ENCODE data around the gene TFB1M.

TFB1M gene

GRCh38 chr6:155311086-155311485, 3.2 kb downstream of the TFB1M start:
- no peak overlapping the region for H3K4me2 ChIP-seq (ENCODE audit: low read length, poor library complexity, severe bottlenecking)
- peak overlapping the region in 1 of 2 experiments; percentile 26 for H3K4ac ChIP-seq (ENCODE audit: low read depth in 1 of 2, low read length in 2 of 2)
- peaks cover 7 to 49% of the 10 kb centered on the region in 2 experiments for H3K36me3 ChIP-seq (ENCODE audit: control insufficient read depth in 1 of 2, insufficient read depth in 2 of 2, low read depth in 1 of 2, low read length in 2 of 2)
- peak; percentile 48 for DNase-seq
- H3K14ac ChIP-seq (ENCODE audit: low read length in 2 of 2) = no peak overlapping the region
- 79% methylated on average over 4 of the region's 6 CpGs for WGBS
- H2AK5ac ChIP-seq (ENCODE audit: low read length, severe bottlenecking) = no peak overlapping the region
- no peak overlapping the region for H3K4me3 ChIP-seq (ENCODE audit: insufficient read depth in 1 of 2, low read depth in 1 of 2, low read length in 2 of 2)
- no peak overlapping the region for H2BK5ac ChIP-seq (ENCODE audit: low read depth, low read length, poor library complexity, severe bottlenecking)
- no peak overlapping the region for H3K27ac ChIP-seq (ENCODE audit: low read length, poor library complexity, severe bottlenecking)
- no peak overlapping the region for H4K8ac ChIP-seq (ENCODE audit: low read length)
- H4K91ac ChIP-seq (ENCODE audit: low read length) = no peak overlapping the region
- no peak overlapping the region for H2BK12ac ChIP-seq (ENCODE audit: low read length in 2 of 2)
- no peaks in the 10 kb centered on the region for H3K9me3 ChIP-seq (ENCODE audit: control insufficient read depth, low read length)
- no peak overlapping the region for H2BK15ac ChIP-seq (ENCODE audit: low read depth, poor library complexity, severe bottlenecking)
- H3K79me1 ChIP-seq (replicated peaks; ENCODE audit: low read length, poor library complexity, severe bottlenecking) = peaks cover 12% of the 10 kb centered on the region
- H2AFZ ChIP-seq (ENCODE audit: low read depth, low read length) = no peak overlapping the region
- H3K23ac ChIP-seq (ENCODE audit: low read length in 2 of 2) = no peak overlapping the region
- H3K9ac ChIP-seq (ENCODE audit: low read length) = no peak overlapping the region
- no peak overlapping the region for H2BK120ac ChIP-seq (ENCODE audit: low read depth, low read length)
- H3K4me1 ChIP-seq (ENCODE audit: control insufficient read depth, insufficient read depth, low read depth, low read length) = no peaks in the 10 kb centered on the region
- no peak overlapping the region for H3K18ac ChIP-seq (ENCODE audit: low read depth in 1 of 2, low read length in 2 of 2)
- H3K27me3 ChIP-seq (ENCODE audit: control insufficient read depth in 1 of 2, insufficient read depth in 1 of 2, low read length in 2 of 2) = no peaks in the 10 kb centered on the region

- Histone ChIP-seq H3K4me3 (ENCODE audit: insufficient read depth in 1 of 2, low read depth in 1 of 2, low read length in 2 of 2) (no peak overlapping the region), H3K23ac (ENCODE audit: low read length in 2 of 2) (no peak overlapping the region), H2BK12ac (ENCODE audit: low read length in 2 of 2) (no peak overlapping the region), H3K27me3 (ENCODE audit: control insufficient read depth in 1 of 2, insufficient read depth in 1 of 2, low read length in 2 of 2) (no peaks in the 10 kb centered on the region), H3K18ac (ENCODE audit: low read depth in 1 of 2, low read length in 2 of 2) (no peak overlapping the region), H2BK120ac (ENCODE audit: low read depth, low read length) (no peak overlapping the region), H4K8ac (ENCODE audit: low read length) (no peak overlapping the region), H3K9ac (ENCODE audit: low read length) (peak overlapping the region; percentile 20), H3K27ac (ENCODE audit: low read length, poor library complexity, severe bottlenecking) (no peak overlapping the region), H3K4me2 (ENCODE audit: low read length, poor library complexity, severe bottlenecking) (no peak overlapping the region), H2AK5ac (ENCODE audit: low read length, severe bottlenecking) (no peak overlapping the region), H2BK5ac (ENCODE audit: low read depth, low read length, poor library complexity, severe bottlenecking) (no peak overlapping the region), H3K14ac (ENCODE audit: low read length in 2 of 2) (no peak overlapping the region), H4K91ac (ENCODE audit: low read length) (no peak overlapping the region), H2BK15ac (ENCODE audit: low read depth, poor library complexity, severe bottlenecking) (no peak overlapping the region), H3K4ac (ENCODE audit: low read depth in 1 of 2, low read length in 2 of 2) (no peak overlapping the region), H3K79me1 (replicated peaks; ENCODE audit: low read length, poor library complexity, severe bottlenecking) (peaks cover 12% of the 10 kb centered on the region), H3K9me3 (ENCODE audit: control insufficient read depth, low read length) (no peaks in the 10 kb centered on the region), H3K4me1 (ENCODE audit: control insufficient read depth, insufficient read depth, low read depth, low read length) (no peaks in the 10 kb centered on the region), H2AFZ (ENCODE audit: low read depth, low read length) (no peak overlapping the region), H3K36me3 (ENCODE audit: control insufficient read depth in 1 of 2, insufficient read depth in 2 of 2, low read depth in 1 of 2, low read length in 2 of 2) (peaks cover 7 to 49% of the 10 kb centered on the region in 2 experiments)
- peak; percentile 58 for DNase-seq
- no CpG with 5 or more reads among the region's 2 CpGs for WGBS
These were observed 3.7 kb downstream of the TFB1M start for GRCh38 chr6:155310596-155310995.

GRCh38 chr6:155309150-155309549, 5.1 kb downstream of the TFB1M start:
- no peak overlapping the region for H2BK15ac ChIP-seq (ENCODE audit: low read depth, poor library complexity, severe bottlenecking)

GRCh38 chr6:155306958-155307357, 7.3 kb downstream of the TFB1M start:
- WGBS = 88% methylated on average over 2 of the region's 2 CpGs
- Histone ChIP-seq H3K4me1 (ENCODE audit: control insufficient read depth, insufficient read depth, low read depth, low read length) (no peaks in the 10 kb centered on the region), H2AFZ (ENCODE audit: low read depth, low read length) (no peak overlapping the region), H3K9me3 (ENCODE audit: control insufficient read depth, low read length) (no peaks in the 10 kb centered on the region), H2AK5ac (ENCODE audit: low read length, severe bottlenecking) (no peak overlapping the region), H2BK15ac (ENCODE audit: low read depth, poor library complexity, severe bottlenecking) (no peak overlapping the region), H2BK120ac (ENCODE audit: low read depth, low read length) (no peak overlapping the region), H3K27ac (ENCODE audit: low read length, poor library complexity, severe bottlenecking) (no peak overlapping the region), H2BK5ac (ENCODE audit: low read depth, low read length, poor library complexity, severe bottlenecking) (no peak overlapping the region), H3K23ac (ENCODE audit: low read length in 2 of 2) (no peak overlapping the region), H2BK12ac (ENCODE audit: low read length in 2 of 2) (no peak overlapping the region), H3K9ac (ENCODE audit: low read length) (no peak overlapping the region), H3K4me2 (ENCODE audit: low read length, poor library complexity, severe bottlenecking) (no peak overlapping the region), H4K8ac (ENCODE audit: low read length) (no peak overlapping the region), H3K27me3 (ENCODE audit: control insufficient read depth in 1 of 2, insufficient read depth in 1 of 2, low read length in 2 of 2) (no peaks in the 10 kb centered on the region), H3K18ac (ENCODE audit: low read depth in 1 of 2, low read length in 2 of 2) (no peak overlapping the region), H3K4me3 (ENCODE audit: insufficient read depth in 1 of 2, low read depth in 1 of 2, low read length in 2 of 2) (no peak overlapping the region), H3K79me1 (replicated peaks; ENCODE audit: low read length, poor library complexity, severe bottlenecking) (peaks cover 7% of the 10 kb centered on the region), H3K14ac (ENCODE audit: low read length in 2 of 2) (no peak overlapping the region), H3K4ac (ENCODE audit: low read depth in 1 of 2, low read length in 2 of 2) (no peak overlapping the region), H4K91ac (ENCODE audit: low read length) (no peak overlapping the region), H3K36me3 (ENCODE audit: control insufficient read depth in 1 of 2, insufficient read depth in 2 of 2, low read depth in 1 of 2, low read length in 2 of 2) (peaks cover 7 to 68% of the 10 kb centered on the region in 2 experiments)
- DNase-seq = no peak

More at GRCh38 chr6:155309150-155309549, 5.1 kb downstream of the TFB1M start:
- no peak overlapping the region for H2AK5ac ChIP-seq (ENCODE audit: low read length, severe bottlenecking)
- no peak overlapping the region for H4K8ac ChIP-seq (ENCODE audit: low read length)
- H3K4me3 ChIP-seq (ENCODE audit: insufficient read depth in 1 of 2, low read depth in 1 of 2, low read length in 2 of 2) = no peak overlapping the region
- no peaks in the 10 kb centered on the region for H3K9me3 ChIP-seq (ENCODE audit: control insufficient read depth, low read length)
- peak; percentile 18 for DNase-seq
- no peak overlapping the region for H2BK120ac ChIP-seq (ENCODE audit: low read depth, low read length)
- no peak overlapping the region for H3K9ac ChIP-seq (ENCODE audit: low read length)
- H3K4me2 ChIP-seq (ENCODE audit: low read length, poor library complexity, severe bottlenecking) = no peak overlapping the region
- peak overlapping the region in 1 of 2 experiments; percentile 37 for H3K4ac ChIP-seq (ENCODE audit: low read depth in 1 of 2, low read length in 2 of 2)
- peaks cover 11% of the 10 kb centered on the region for H3K79me1 ChIP-seq (replicated peaks; ENCODE audit: low read length, poor library complexity, severe bottlenecking)
- no peak overlapping the region for H2BK12ac ChIP-seq (ENCODE audit: low read length in 2 of 2)
- H3K23ac ChIP-seq (ENCODE audit: low read length in 2 of 2) = no peak overlapping the region
- H3K14ac ChIP-seq (ENCODE audit: low read length in 2 of 2) = no peak overlapping the region
- no peaks in the 10 kb centered on the region for H3K27me3 ChIP-seq (ENCODE audit: control insufficient read depth in 1 of 2, insufficient read depth in 1 of 2, low read length in 2 of 2)
- peaks cover 7 to 54% of the 10 kb centered on the region in 2 experiments for H3K36me3 ChIP-seq (ENCODE audit: control insufficient read depth in 1 of 2, insufficient read depth in 2 of 2, low read depth in 1 of 2, low read length in 2 of 2)
- no peak overlapping the region for H2BK5ac ChIP-seq (ENCODE audit: low read depth, low read length, poor library complexity, severe bottlenecking)
- WGBS = 71% methylated on average over 4 of the region's 4 CpGs
- H3K4me1 ChIP-seq (ENCODE audit: control insufficient read depth, insufficient read depth, low read depth, low read length) = no peaks in the 10 kb centered on the region
- no peak overlapping the region for H3K18ac ChIP-seq (ENCODE audit: low read depth in 1 of 2, low read length in 2 of 2)
- no peak overlapping the region for H3K27ac ChIP-seq (ENCODE audit: low read length, poor library complexity, severe bottlenecking)
- no peak overlapping the region for H4K91ac ChIP-seq (ENCODE audit: low read length)
- no peak overlapping the region for H2AFZ ChIP-seq (ENCODE audit: low read depth, low read length)

Data from mesenchymal stem cell (in vitro differentiated cells and primary cell).